HCT116 (cell line): Measurements from ENCODE around the gene PPFIBP1. TPM values are rescaled to one million over a fixed set of nuclear protein-coding genes. Genes with fewer than 3 reads are reported as not detected.

Source experiments
- ATAC-seq: fragments of 200-7000 bp; cut with Tn5 transposase; 2 replicates; pipeline ENCODE4 v1.9.1; 2020; ENCODE audit warnings: mild to moderate bottlenecking, moderate library complexity
- BruUV-seq: library from RNA; stranded (reverse); fragments of 400-500 nt; replicated peaks from 2 replicates; lab custom pipeline; 2021; lab: Mats Ljungman, UMichigan
- CTCF ChIA-PET: fragments of 300-600 bp; sonication (Branson Sonifier 250); formaldehyde crosslinking; loops from one replicate; lab custom pipeline; 2021; ENCODE audit warnings: antibody characterized with exemption; lab: Charles Lee
- POLR2A ChIA-PET: fragments of 300-600, 350-600 bp; sonication (Branson Sonifier 250); formaldehyde crosslinking; loops from one replicate; lab custom pipeline; 2021; ENCODE audit warnings: antibody characterized with exemption; lab: Charles Lee
- RAD21 ChIA-PET, 2 experiments: fragments of 300-600 bp; sonication (Branson Sonifier 250); formaldehyde crosslinking; loops; one replicate each; lab custom pipeline; 2023; ENCODE audit warnings: low total read pairs in 2 of 2; ENCODE audit not compliant: uncharacterized antibody in 2 of 2, unreplicated experiment in 2 of 2, low non-redundant PET in 1 of 2; lab: Charles Lee
- DNase-seq: peaks from one replicate; pipeline ENCODE4 v3.0.0-alpha.2; 2010; ENCODE audit warnings: low read depth, low spot score
- H2AFZ ChIP-seq: fragments of 200-600 bp; shearing (Covaris generic), sonication (generic); 2 replicates; pipeline ENCODE4 v1.6.1; 2017; ENCODE audit warnings: low read depth, mixed run types, mixed read lengths, antibody characterized with exemption, low read length; ENCODE audit not compliant: poor library complexity, severe bottlenecking
- H3K27ac ChIP-seq: 2 replicates; pipeline ENCODE4 v1.5.1; 2012; ENCODE audit warnings: low read depth, low read length
- H3K27me3 ChIP-seq: fragments of 200-600 bp; sonication (generic); 2 replicates; pipeline ENCODE4 v1.6.1; 2016; ENCODE audit warnings: mixed run types, low read length, mixed read lengths; ENCODE audit not compliant: insufficient read depth
- H3K36me3 ChIP-seq, 2 experiments: fragments of 200-500 bp in 1 of 2; fragments of 200-600 bp in 1 of 2; sonication (Bioruptor generic) in 1 of 2; sonication (generic) in 1 of 2; 2 replicates each; pipeline versions ENCODE4 v1.5.1 to v1.6.1; 2014 to 2016; ENCODE audit warnings: low read length in 2 of 2, inconsistent platforms in 1 of 2, mixed read lengths in 1 of 2, mixed run types in 1 of 2; ENCODE audit not compliant: insufficient read depth in 2 of 2, control insufficient read depth in 1 of 2
- H3K4me1 ChIP-seq, 2 experiments: fragments of 200-600 bp in 1 of 2; sonication (generic) in 1 of 2; 2 replicates each; pipeline versions ENCODE4 v1.5.1 to v1.6.1; 2012 to 2017; ENCODE audit warnings: low read length in 2 of 2, inconsistent platforms in 1 of 2, mild to moderate bottlenecking in 1 of 2, mixed read lengths in 1 of 2, mixed run types in 1 of 2, moderate library complexity in 1 of 2; ENCODE audit not compliant: insufficient read depth in 2 of 2, control insufficient read depth in 1 of 2
- H3K4me2 ChIP-seq: fragments of 200-600 bp; sonication (generic); 2 replicates; pipeline ENCODE4 v1.6.1; 2017; ENCODE audit warnings: mixed run types, low read length, mixed read lengths
- H3K4me3 ChIP-seq, 2 experiments: fragments of 200-600 bp in 1 of 2; sonication (generic) in 1 of 2; replicated peaks in 1 of 2; 2 replicates each; pipeline ENCODE4 v1.5.1; 2011 to 2016; ENCODE audit warnings: low read length in 2 of 2, control low read depth in 1 of 2, low read depth in 1 of 2, mild to moderate bottlenecking in 1 of 2, mixed read lengths in 1 of 2, mixed run types in 1 of 2
- H3K79me2 ChIP-seq: fragments of 200-600 bp; sonication (generic); 2 replicates; pipeline ENCODE4 v1.6.1; 2017; ENCODE audit warnings: mild to moderate bottlenecking, mixed run types, low read length, moderate library complexity, mixed read lengths; ENCODE audit not compliant: insufficient read depth
- H3K9ac ChIP-seq: fragments of 200-600 bp; sonication (generic); 2 replicates; pipeline ENCODE4 v1.6.1; 2016; ENCODE audit warnings: low read length, mixed read lengths
- H3K9me2 ChIP-seq: fragments of 200-600 bp; sonication (generic), shearing (Covaris generic); 2 replicates; pipeline ENCODE4 v1.6.1; 2017; ENCODE audit warnings: mixed run types, mild to moderate bottlenecking, moderate library complexity; ENCODE audit not compliant: insufficient read depth
- H3K9me3 ChIP-seq, 2 experiments: fragments of 200-500 bp in 1 of 2; fragments of 200-600 bp in 1 of 2; sonication (Bioruptor generic) in 1 of 2; sonication (generic) in 1 of 2; 2 replicates each; pipeline ENCODE4 v1.6.1; 2014 to 2017; ENCODE audit warnings: low read length in 2 of 2, mixed read lengths in 2 of 2, inconsistent platforms in 1 of 2, low read depth in 1 of 2, mild to moderate bottlenecking in 1 of 2, mixed run types in 1 of 2, moderate library complexity in 1 of 2; ENCODE audit not compliant: control insufficient read depth in 1 of 2, insufficient read depth in 1 of 2
- H4K20me1 ChIP-seq: fragments of 200-600 bp; sonication (generic), shearing (Covaris generic); 2 replicates; pipeline ENCODE4 v1.6.1; 2017; ENCODE audit warnings: mixed run types, mild to moderate bottlenecking, moderate library complexity; ENCODE audit not compliant: insufficient read depth
- CEBPB ChIP-seq: IDR thresholded peaks from 2 replicates; pipeline ENCODE4 v1.6.1; 2012; ENCODE audit warnings: low read depth
- CTCF ChIP-seq, 3 experiments: fragments of 200-600 bp in 1 of 3; sonication (generic) in 1 of 3; IDR thresholded peaks in 2 of 3; conservative IDR thresholded peaks in 1 of 3; 2 replicates each; pipeline ENCODE4 v1.5.1; 2012 to 2017; ENCODE audit warnings: low read depth in 2 of 3, low read length in 2 of 3, antibody characterized with exemption in 1 of 3, borderline replicate concordance in 1 of 3, control low read depth in 1 of 3, mild to moderate bottlenecking in 1 of 3, mixed read lengths in 1 of 3, mixed run types in 1 of 3, moderate library complexity in 1 of 3; ENCODE audit not compliant: insufficient read depth in 1 of 3
- EZH2 ChIP-seq: fragments of 200-600 bp; sonication (generic); IDR thresholded peaks from 2 replicates; pipeline ENCODE4 v1.6.1; 2017; ENCODE audit warnings: antibody characterized with exemption, mixed run types
- RAD21 ChIP-seq: IDR thresholded peaks from 2 replicates; pipeline ENCODE4 v1.6.1; 2012; ENCODE audit warnings: low read depth, mild to moderate bottlenecking
- REST ChIP-seq: IDR thresholded peaks from 2 replicates; pipeline ENCODE4 v1.6.1; 2012; ENCODE audit warnings: low read depth
- SP1 ChIP-seq: IDR thresholded peaks from 2 replicates; pipeline ENCODE4 v1.6.1; 2012; ENCODE audit warnings: low read depth
- SRF ChIP-seq: IDR thresholded peaks from 2 replicates; pipeline ENCODE4 v1.6.1; 2012; ENCODE audit warnings: low read depth
- TCF7L2 ChIP-seq: IDR thresholded peaks from 2 replicates; pipeline ENCODE4 v1.7.0; 2011; ENCODE audit warnings: borderline replicate concordance, inconsistent platforms; ENCODE audit not compliant: insufficient read depth, insufficient read length; ENCODE audit errors: extremely low read depth
- ZBTB33 ChIP-seq: IDR thresholded peaks from 2 replicates; pipeline ENCODE4 v1.6.1; 2011; ENCODE audit warnings: mild to moderate bottlenecking, low read length, moderate library complexity; ENCODE audit not compliant: insufficient replicate concordance; ENCODE audit errors: extremely low read depth
- intact Hi-C: fragments of 100-400 bp; cut with micrococcal nuclease; formaldehyde crosslinking; loops from 2 replicates; pipeline ENCODE4 v1.10.0; 2022
- total RNA-seq: library from RNA; stranded (reverse); gene quantifications from one replicate; pipeline ENCODE4 v1.2.1, GENCODE V29; 2021; ENCODE audit not compliant: unreplicated experiment

The PPFIBP1 gene
- total RNA-seq, 1 experiment from 2014 or later, result 102 TPM

- BruUV-seq, result no TSS peak
- Histone ChIP-seq H3K27me3 (no peaks in the 10 kb centered on the region), H3K9ac (no peak overlapping the region), H3K4me1 (peaks cover 12 to 32% of the 10 kb centered on the region in 2 experiments), H2AFZ (no peak overlapping the region), H3K9me2 (no peaks in the 10 kb centered on the region), H3K36me3 (no peaks in the 10 kb centered on the region), H4K20me1 (peaks cover 3% of the 10 kb centered on the region; the same call in 1 of the 2 replicates), H3K79me2 (peaks cover 67% of the 10 kb centered on the region), H3K4me2 (no peak overlapping the region), H3K4me3 (no peak overlapping the region), H3K9me3 (no peaks in the 10 kb centered on the region), H3K27ac (no peak overlapping the region)
- ATAC-seq (no peak), DNase-seq (no peak)
- TF ChIP-seq RAD21 (peak; percentile 29; the same call in 1 of the 2 replicates), TCF7L2 (no peak), ZBTB33 (no peak), CEBPB (no peak)
- POLR2A ChIA-PET, result interaction anchor here (0.6 kb wide), 1 partner anchor 544 kb away, joined by 3 read pairs; no protein-coding TSS in a partner anchor
- CTCF ChIA-PET, result no interaction called here
- intact Hi-C loops, result no loop called here
- RAD21 ChIA-PET, result no interaction called here
Observed at GRCh38 chr12:27566159-27566558, 42.2 kb downstream of the PPFIBP1 start.

- intact Hi-C loops, result no loop called here
- no TSS peak for BruUV-seq
- H4K20me1 ChIP-seq, result peaks cover 3% of the 10 kb centered on the region; the same call in 1 of the 2 replicates
- H3K4me2 ChIP-seq, result no peak overlapping the region
- no peak overlapping the region for H3K27ac ChIP-seq
- TF ChIP-seq EZH2 (no peak), SP1 (no peak), TCF7L2 (no peak), CTCF (IDR thresholded peaks at IDR 0.05 in 2 of 3, conservative IDR thresholded peaks at IDR 0.05 in 1 of 3; ENCODE audit: borderline replicate concordance in 1 of 3, insufficient read depth in 1 of 3, low read depth in 2 of 3, low read length in 2 of 3) (no peak), REST (no peak), SRF (no peak)
- H2AFZ ChIP-seq, result no peak overlapping the region
- POLR2A ChIA-PET, result no interaction called here
- peaks cover 15 to 37% of the 10 kb centered on the region in 2 experiments for H3K4me1 ChIP-seq
- no peaks in the 10 kb centered on the region for H3K27me3 ChIP-seq
- RAD21 ChIA-PET, result no interaction called here
- no peak overlapping the region for H3K4me3 ChIP-seq
- H3K9me2 ChIP-seq, result no peaks in the 10 kb centered on the region
- H3K36me3 ChIP-seq, result no peaks in the 10 kb centered on the region
- H3K9ac ChIP-seq, result no peak overlapping the region
- DNase-seq (no peak), ATAC-seq (no peak)
- peaks cover 67% of the 10 kb centered on the region for H3K79me2 ChIP-seq
- CTCF ChIA-PET, result no interaction called here
- H3K9me3 ChIP-seq, result no peaks in the 10 kb centered on the region
Observed at GRCh38 chr12:27566626-27567025, 42.6 kb downstream of the PPFIBP1 start.
